HCT116 (cell line): ENCODE data around the gene CKLF. TPM values are rescaled to one million over a fixed set of nuclear protein-coding genes. Genes with fewer than 3 reads are reported as not detected.

ENCODE experiments used
- ATAC-seq: fragments of 200-7000 bp; cut with Tn5 transposase; 2 replicates; pipeline ENCODE4 v1.9.1; 2020; ENCODE audit warnings: mild to moderate bottlenecking, moderate library complexity
- BruUV-seq: library from RNA; stranded (reverse); fragments of 400-500 nt; replicated peaks from 2 replicates; lab custom pipeline; 2021; lab: Mats Ljungman, UMichigan
- CTCF ChIA-PET: fragments of 300-600 bp; sonication (Branson Sonifier 250); formaldehyde crosslinking; loops from one replicate; lab custom pipeline; 2021; ENCODE audit warnings: antibody characterized with exemption; lab: Charles Lee
- POLR2A ChIA-PET: fragments of 300-600, 350-600 bp; sonication (Branson Sonifier 250); formaldehyde crosslinking; loops from one replicate; lab custom pipeline; 2021; ENCODE audit warnings: antibody characterized with exemption; lab: Charles Lee
- RAD21 ChIA-PET, 2 experiments: fragments of 300-600 bp; sonication (Branson Sonifier 250); formaldehyde crosslinking; loops; one replicate each; lab custom pipeline; 2023; ENCODE audit warnings: low total read pairs in 2 of 2; ENCODE audit not compliant: uncharacterized antibody in 2 of 2, unreplicated experiment in 2 of 2, low non-redundant PET in 1 of 2; lab: Charles Lee
- DNase-seq: peaks from one replicate; pipeline ENCODE4 v3.0.0-alpha.2; 2010; ENCODE audit warnings: low read depth, low spot score
- H2AFZ ChIP-seq: fragments of 200-600 bp; shearing (Covaris generic), sonication (generic); 2 replicates; pipeline ENCODE4 v1.6.1; 2017; ENCODE audit warnings: low read depth, mixed run types, mixed read lengths, antibody characterized with exemption, low read length; ENCODE audit not compliant: poor library complexity, severe bottlenecking
- H3K27ac ChIP-seq: 2 replicates; pipeline ENCODE4 v1.5.1; 2012; ENCODE audit warnings: low read depth, low read length
- H3K27me3 ChIP-seq: fragments of 200-600 bp; sonication (generic); 2 replicates; pipeline ENCODE4 v1.6.1; 2016; ENCODE audit warnings: mixed run types, low read length, mixed read lengths; ENCODE audit not compliant: insufficient read depth
- H3K36me3 ChIP-seq, 2 experiments: fragments of 200-500 bp in 1 of 2; fragments of 200-600 bp in 1 of 2; sonication (Bioruptor generic) in 1 of 2; sonication (generic) in 1 of 2; 2 replicates each; pipeline versions ENCODE4 v1.5.1 to v1.6.1; 2014 to 2016; ENCODE audit warnings: low read length in 2 of 2, inconsistent platforms in 1 of 2, mixed read lengths in 1 of 2, mixed run types in 1 of 2; ENCODE audit not compliant: insufficient read depth in 2 of 2, control insufficient read depth in 1 of 2
- H3K4me1 ChIP-seq, 2 experiments: fragments of 200-600 bp in 1 of 2; sonication (generic) in 1 of 2; 2 replicates each; pipeline versions ENCODE4 v1.5.1 to v1.6.1; 2012 to 2017; ENCODE audit warnings: low read length in 2 of 2, inconsistent platforms in 1 of 2, mild to moderate bottlenecking in 1 of 2, mixed read lengths in 1 of 2, mixed run types in 1 of 2, moderate library complexity in 1 of 2; ENCODE audit not compliant: insufficient read depth in 2 of 2, control insufficient read depth in 1 of 2
- H3K4me2 ChIP-seq: fragments of 200-600 bp; sonication (generic); 2 replicates; pipeline ENCODE4 v1.6.1; 2017; ENCODE audit warnings: mixed run types, low read length, mixed read lengths
- H3K4me3 ChIP-seq, 2 experiments: fragments of 200-600 bp in 1 of 2; sonication (generic) in 1 of 2; replicated peaks in 1 of 2; 2 replicates each; pipeline ENCODE4 v1.5.1; 2011 to 2016; ENCODE audit warnings: low read length in 2 of 2, control low read depth in 1 of 2, low read depth in 1 of 2, mild to moderate bottlenecking in 1 of 2, mixed read lengths in 1 of 2, mixed run types in 1 of 2
- H3K79me2 ChIP-seq: fragments of 200-600 bp; sonication (generic); 2 replicates; pipeline ENCODE4 v1.6.1; 2017; ENCODE audit warnings: mild to moderate bottlenecking, mixed run types, low read length, moderate library complexity, mixed read lengths; ENCODE audit not compliant: insufficient read depth
- H3K9ac ChIP-seq: fragments of 200-600 bp; sonication (generic); 2 replicates; pipeline ENCODE4 v1.6.1; 2016; ENCODE audit warnings: low read length, mixed read lengths
- H3K9me2 ChIP-seq: fragments of 200-600 bp; sonication (generic), shearing (Covaris generic); 2 replicates; pipeline ENCODE4 v1.6.1; 2017; ENCODE audit warnings: mixed run types, mild to moderate bottlenecking, moderate library complexity; ENCODE audit not compliant: insufficient read depth
- H3K9me3 ChIP-seq, 2 experiments: fragments of 200-500 bp in 1 of 2; fragments of 200-600 bp in 1 of 2; sonication (Bioruptor generic) in 1 of 2; sonication (generic) in 1 of 2; 2 replicates each; pipeline ENCODE4 v1.6.1; 2014 to 2017; ENCODE audit warnings: low read length in 2 of 2, mixed read lengths in 2 of 2, inconsistent platforms in 1 of 2, low read depth in 1 of 2, mild to moderate bottlenecking in 1 of 2, mixed run types in 1 of 2, moderate library complexity in 1 of 2; ENCODE audit not compliant: control insufficient read depth in 1 of 2, insufficient read depth in 1 of 2
- H4K20me1 ChIP-seq: fragments of 200-600 bp; sonication (generic), shearing (Covaris generic); 2 replicates; pipeline ENCODE4 v1.6.1; 2017; ENCODE audit warnings: mixed run types, mild to moderate bottlenecking, moderate library complexity; ENCODE audit not compliant: insufficient read depth
- ATF3 ChIP-seq: IDR thresholded peaks from 2 replicates; pipeline ENCODE4 v1.6.1; 2012
- CBX3 ChIP-seq: IDR thresholded peaks from 2 replicates; pipeline ENCODE4 v1.6.1; 2012; ENCODE audit warnings: low read depth
- CEBPB ChIP-seq: IDR thresholded peaks from 2 replicates; pipeline ENCODE4 v1.6.1; 2012; ENCODE audit warnings: low read depth
- ELF1 ChIP-seq: IDR thresholded peaks from 2 replicates; pipeline ENCODE4 v1.6.1; 2012; ENCODE audit warnings: low read depth, borderline replicate concordance
- FOSL1 ChIP-seq: IDR thresholded peaks from 2 replicates; pipeline ENCODE4 v1.6.1; 2012; ENCODE audit warnings: low read depth
- JUND ChIP-seq: IDR thresholded peaks from 2 replicates; pipeline ENCODE4 v1.6.1; 2012
- MAX ChIP-seq: IDR thresholded peaks from 2 replicates; pipeline ENCODE4 v1.6.1; 2012
- POLR2A ChIP-seq: IDR thresholded peaks from 2 replicates; pipeline ENCODE4 v1.7.0; 2011; ENCODE audit warnings: borderline replicate concordance; ENCODE audit not compliant: insufficient read depth, insufficient read length; ENCODE audit errors: extremely low read depth
- RAD21 ChIP-seq: IDR thresholded peaks from 2 replicates; pipeline ENCODE4 v1.6.1; 2012; ENCODE audit warnings: low read depth, mild to moderate bottlenecking
- SIN3A ChIP-seq: IDR thresholded peaks from 2 replicates; pipeline ENCODE4 v1.6.1; 2012; ENCODE audit warnings: low read depth
- SRF ChIP-seq: IDR thresholded peaks from 2 replicates; pipeline ENCODE4 v1.6.1; 2012; ENCODE audit warnings: low read depth
- YY1 ChIP-seq: IDR thresholded peaks from 2 replicates; pipeline ENCODE4 v1.6.1; 2011; ENCODE audit warnings: low read length, low read depth, moderate library complexity, mild to moderate bottlenecking; ENCODE audit not compliant: insufficient replicate concordance; ENCODE audit errors: extremely low read depth
- intact Hi-C: fragments of 100-400 bp; cut with micrococcal nuclease; formaldehyde crosslinking; loops from 2 replicates; pipeline ENCODE4 v1.10.0; 2022
- total RNA-seq: library from RNA; stranded (reverse); gene quantifications from one replicate; pipeline ENCODE4 v1.2.1, GENCODE V29; 2021; ENCODE audit not compliant: unreplicated experiment

CKLF gene
- total RNA-seq, 1 experiment from 2014 or later = 38.6 TPM

- TF ChIP-seq MAX (no peak), SRF (no peak), YY1 (no peak), POLR2A (no peak), RAD21 (no peak), FOSL1 (no peak), CBX3 (no peak), ELF1 (no peak), CEBPB (no peak)
Observed at GRCh38 chr16:66539623-66540469, 12.5 kb upstream of the CKLF start (continued).

- RAD21 ChIA-PET = no interaction called here
- POLR2A ChIA-PET = no interaction called here
- intact Hi-C loops = no loop called here
Observed at GRCh38 chr16:66541388-66542355, 10.7 kb upstream of the CKLF start.

More at GRCh38 chr16:66541388-66542355, 10.7 kb upstream of the CKLF start:
- no peaks in the 10 kb centered on the region for H3K27me3 ChIP-seq
- CTCF ChIA-PET = no interaction called here
- H3K9me2 ChIP-seq = no peaks in the 10 kb centered on the region
- H3K9me3 ChIP-seq = no peaks in the 10 kb centered on the region
- no peak for ATAC-seq
- no peaks in the 10 kb centered on the region for H3K4me1 ChIP-seq
- no peak overlapping the region for H2AFZ ChIP-seq
- no peaks in the 10 kb centered on the region; a peak in 1 of 4 replicates for H3K36me3 ChIP-seq
- TF ChIP-seq FOSL1 (no peak), MAX (no peak), SIN3A (no peak), ATF3 (no peak), JUND (no peak)
- no peak overlapping the region for H3K27ac ChIP-seq
- no peak overlapping the region for H3K4me2 ChIP-seq
- H3K4me3 ChIP-seq = no peak overlapping the region
- DNase-seq = no peak
- no peaks in the 10 kb centered on the region for H3K79me2 ChIP-seq
- no TSS peak for BruUV-seq
- no peak overlapping the region for H3K9ac ChIP-seq
- H4K20me1 ChIP-seq = no peaks in the 10 kb centered on the region
